Spleen (tissue), 7 donors: Measurements from ENCODE around the gene ETF1.

Source experiments
- CTCF ChIP-seq, 11 experiments: fragments of 200-600 bp in 7 of 11; fragments of 450-650 bp in 4 of 11; sonication (generic) in 4 of 11; IDR thresholded peaks in 8 of 11; conservative IDR thresholded peaks in 3 of 11; 1 replicate in 7 of 11; 2 replicates in 4 of 11; pipeline versions ENCODE4 v1.4.0 to v1.8.0; 2016 to 2021; ENCODE audit warnings: antibody characterized with exemption in 11 of 11, inconsistent platforms in 4 of 11, mild to moderate bottlenecking in 1 of 11
- POLR2A ChIP-seq, 3 donors: fragments of 450-650 bp; IDR thresholded peaks; one replicate each; pipeline ENCODE4 v1.5.1; 2017; ENCODE audit warnings: antibody characterized with exemption in 3 of 3, mild to moderate bottlenecking in 1 of 3
- POLR2AphosphoS5 ChIP-seq, 3 donors: sonication (generic); formaldehyde crosslinking; IDR thresholded peaks; one replicate each; pipeline ENCODE4 v1.5.1; 2017; ENCODE audit warnings: antibody characterized with exemption in 3 of 3
- donor health status: DM: no; HTN: no; CAD: no; lungs with moderate emphysema.
- donor health status: DM: no; HTN: no; CAD: no.
- donor health status: DM: no; HTN: no; CAD: no.

GRCh38 chr5:138554143-138554542 lies 11.1 kb upstream of the ETF1 start:
- TF ChIP-seq CTCF (IDR thresholded peaks at IDR 0.05 in 8 of 11, conservative IDR thresholded peaks at IDR 0.05 in 3 of 11) (no peak), POLR2A (IDR thresholded peaks at IDR 0.05) (no peak), POLR2AphosphoS5 (IDR thresholded peaks at IDR 0.05) (no peak)
